Upper lobe of left lung (tissue), 6 donors: ENCODE data around the gene DUSP15. TPM values are rescaled to one million over a fixed set of nuclear protein-coding genes. Genes with fewer than 3 reads are reported as not detected.

Experiments
- ATAC-seq, 2 donors: fragments of 200-7000 bp; cut with Tn5 transposase; one replicate each; pipeline ENCODE4 v1.9.1; 2022; ENCODE audit warnings: mild to moderate bottlenecking in 2 of 2, moderate library complexity in 2 of 2; ENCODE audit not compliant: low FRiP score in 2 of 2
- DNase-seq, 2 donors: peaks; one replicate each; pipeline ENCODE4 v3.0.0-alpha.2; 2019 to 2020
- H3K27ac ChIP-seq, 4 donors: fragments of 200-600 bp; sonication (generic); one replicate each; pipeline ENCODE4 v1.5.1; 2016 to 2019
- H3K27me3 ChIP-seq, 4 donors: fragments of 200-600 bp; sonication (generic); one replicate each; pipeline ENCODE4 v1.5.1; 2017 to 2019
- H3K36me3 ChIP-seq, 4 donors: fragments of 200-600 bp; sonication (generic); one replicate each; pipeline ENCODE4 v1.5.1; 2016 to 2019
- H3K4me1 ChIP-seq, 4 donors: fragments of 200-600 bp; sonication (generic); one replicate each; pipeline ENCODE4 v1.5.1; 2018 to 2019
- H3K4me3 ChIP-seq, 4 donors: fragments of 200-600 bp; sonication (generic); one replicate each; pipeline ENCODE4 v1.5.1; 2017 to 2019; ENCODE audit warnings: mild to moderate bottlenecking in 2 of 4, moderate library complexity in 1 of 4
- H3K9me3 ChIP-seq, 4 donors: fragments of 200-600 bp; sonication (generic); one replicate each; pipeline ENCODE4 v1.5.1; 2018 to 2019
- CTCF ChIP-seq, 6 experiments: fragments of 450-650 bp in 4 of 6; fragments of 200-600 bp in 2 of 6; sonication (generic) in 2 of 6; IDR thresholded peaks; one replicate each; pipeline ENCODE4 v1.5.1; 2016 to 2019; ENCODE audit warnings: antibody characterized with exemption in 6 of 6
- EP300 ChIP-seq, 4 donors: sonication (generic); formaldehyde crosslinking; IDR thresholded peaks; one replicate each; pipeline ENCODE4 v1.5.1; 2017; ENCODE audit warnings: antibody characterized with exemption in 4 of 4, control low read depth in 2 of 4
- POLR2A ChIP-seq, 4 donors: fragments of 450-650 bp; IDR thresholded peaks; one replicate each; pipeline ENCODE4 v1.5.1; 2016 to 2017; ENCODE audit warnings: antibody characterized with exemption in 4 of 4, mild to moderate bottlenecking in 2 of 4
- POLR2AphosphoS5 ChIP-seq, 2 donors: sonication (generic); formaldehyde crosslinking; IDR thresholded peaks; one replicate each; pipeline ENCODE4 v1.5.1; 2017; ENCODE audit warnings: antibody characterized with exemption in 2 of 2
- WGBS, 2 donors: methylation state at CpG; one replicate each; pipeline ENCODE4 v1.1.5; 2017 to 2018; 5-methylcytosine and 5-hydroxymethylcytosine counted together
- total RNA-seq, 6 donors: library from RNA; depleted of rRNA in 4 of 6; stranded (reverse); fragments of >200 nt in 4 of 6; gene quantifications; one replicate each; pipeline versions ENCODE4 v1.1.0 to v1.2.1, GENCODE V29; 2016 to 2021
- donor health status: DM: no; HTN: no; CAD: no; lungs with moderate emphysema.
- donor health status: DM: no; HTN: yes; CAD: no; lungs with severe emphysema.

The DUSP15 gene
- total RNA-seq, 6 donors from 2014 or later = 0.69 to 1.7 (median 1.1) TPM; not detected in 1

GRCh38 chr20:31879143-31879987 is 9.0 kb upstream of the DUSP15 start:
- H3K4me1 ChIP-seq = peaks cover 0 to 9% (median 4%) of the 10 kb centered on the region in 4 donors
- peak overlapping the region; percentile 57 to 75 (median 74) for H3K27ac ChIP-seq
- no peaks in the 10 kb centered on the region for H3K9me3 ChIP-seq
- no peaks in the 10 kb centered on the region for H3K36me3 ChIP-seq
- peak overlapping the region; percentile 42 to 70 (median 52) for H3K4me3 ChIP-seq
- WGBS, 2 donors = 7 to 8% methylated on average over 34 to 39 of the region's 45 CpGs
- TF ChIP-seq POLR2A (IDR thresholded peaks at IDR 0.05) (peak in 2 of 4 donors; percentile 26 to 77), POLR2AphosphoS5 (IDR thresholded peaks at IDR 0.05) (peak in 1 of 2 donors; percentile 47), CTCF (IDR thresholded peaks at IDR 0.05) (peak in 3 of 6 experiments; percentile 21 to 35 (median 24)), EP300 (IDR thresholded peaks at IDR 0.05) (no peak)
- DNase-seq (peak; percentile 96 to 98), ATAC-seq (peak; percentile 98 to 100)
- H3K27me3 ChIP-seq = no peaks in the 10 kb centered on the region

GRCh38 chr20:31877684-31878083 is 7.4 kb upstream of the DUSP15 start:
- H3K4me1 ChIP-seq = peaks cover 0 to 9% (median 4%) of the 10 kb centered on the region in 4 donors
- no peaks in the 10 kb centered on the region for H3K36me3 ChIP-seq
- no peak for DNase-seq
- no peak overlapping the region for H3K4me3 ChIP-seq
- no peaks in the 10 kb centered on the region for H3K9me3 ChIP-seq
- H3K27me3 ChIP-seq = no peaks in the 10 kb centered on the region
- TF ChIP-seq POLR2AphosphoS5 (IDR thresholded peaks at IDR 0.05) = no peak
- TF ChIP-seq EP300 (IDR thresholded peaks at IDR 0.05) = no peak
- H3K27ac ChIP-seq = no peak overlapping the region
- no peak for ATAC-seq

GRCh38 chr20:31875671-31876070 is 5.3 kb upstream of the DUSP15 start:
- 47 to 58% methylated on average over 2 of the region's 2 CpGs for WGBS, 2 donors
- Histone ChIP-seq H3K4me1 (peaks cover 3 to 13% (median 5%) of the 10 kb centered on the region in 4 donors), H3K27ac (no peak overlapping the region), H3K27me3 (peaks cover 0 to 2% (median under 1%) of the 10 kb centered on the region in 4 donors), H3K4me3 (no peak overlapping the region), H3K9me3 (no peaks in the 10 kb centered on the region), H3K36me3 (no peaks in the 10 kb centered on the region)
- DNase-seq (no peak), ATAC-seq (no peak)
- TF ChIP-seq POLR2AphosphoS5 (IDR thresholded peaks at IDR 0.05) (no peak), POLR2A (IDR thresholded peaks at IDR 0.05) (no peak), EP300 (IDR thresholded peaks at IDR 0.05) (no peak), CTCF (IDR thresholded peaks at IDR 0.05) (no peak)

GRCh38 chr20:31872406-31872805 is 2.1 kb upstream of the DUSP15 start:
- Histone ChIP-seq H3K4me3 (no peak overlapping the region), H3K4me1 (peaks cover 9 to 21% (median 18%) of the 10 kb centered on the region in 4 donors), H3K36me3 (no peaks in the 10 kb centered on the region), H3K27me3 (peaks cover 0 to 12% (median 4%) of the 10 kb centered on the region in 4 donors), H3K9me3 (no peaks in the 10 kb centered on the region), H3K27ac (no peak overlapping the region)
- ATAC-seq = no peak
- WGBS, 2 donors = 76% methylated on average over 6 of the region's 6 CpGs
- TF ChIP-seq EP300 (IDR thresholded peaks at IDR 0.05) (no peak), CTCF (IDR thresholded peaks at IDR 0.05) (no peak), POLR2A (IDR thresholded peaks at IDR 0.05) (no peak), POLR2AphosphoS5 (IDR thresholded peaks at IDR 0.05) (no peak)
- DNase-seq = no peak

- Histone ChIP-seq H3K27me3 (peaks cover 0 to 12% (median 4%) of the 10 kb centered on the region in 4 donors), H3K36me3 (no peaks in the 10 kb centered on the region), H3K4me3 (no peak overlapping the region), H3K27ac (no peak overlapping the region), H3K9me3 (no peaks in the 10 kb centered on the region), H3K4me1 (peaks cover 9 to 21% (median 18%) of the 10 kb centered on the region in 4 donors)
- WGBS, 2 donors = 87 to 100% methylated on average over 1 of the region's 1 CpG
- TF ChIP-seq POLR2AphosphoS5 (IDR thresholded peaks at IDR 0.05) (no peak), POLR2A (IDR thresholded peaks at IDR 0.05) (no peak), EP300 (IDR thresholded peaks at IDR 0.05) (no peak), CTCF (IDR thresholded peaks at IDR 0.05) (no peak)
- DNase-seq (no peak), ATAC-seq (no peak)
These were observed 1.3 kb upstream of the DUSP15 start for GRCh38 chr20:31871618-31871954.
